Suprapubic skin (tissue), 4 donors: ENCODE results near the gene RTCB. TPM values are rescaled to one million over a fixed set of nuclear protein-coding genes. Genes with fewer than 3 reads are reported as not detected.
"Not testable (repeated sequence)": the region's sequence is repeated elsewhere in the genome, so short reads cannot be mapped to it uniquely, and the experiment has no call there.

Experiments used
- DNase-seq, 2 donors: peaks; one replicate each; pipeline ENCODE4 v3.0.0-alpha.2; 2019; ENCODE audit warnings: low spot score in 2 of 2
- H3K27ac ChIP-seq: fragments of 200-600 bp; sonication (generic); one replicate; pipeline ENCODE4 v1.5.1; 2019
- H3K27me3 ChIP-seq: fragments of 200-600 bp; sonication (generic); one replicate; pipeline ENCODE4 v1.5.1; 2019
- H3K36me3 ChIP-seq: fragments of 200-600 bp; sonication (generic); one replicate; pipeline ENCODE4 v1.5.1; 2019
- H3K4me1 ChIP-seq: fragments of 200-600 bp; sonication (generic); one replicate; pipeline ENCODE4 v1.5.1; 2019
- H3K4me3 ChIP-seq: fragments of 200-600 bp; sonication (generic); one replicate; pipeline ENCODE4 v1.5.1; 2019; ENCODE audit warnings: mild to moderate bottlenecking
- H3K9me3 ChIP-seq: fragments of 200-600 bp; sonication (generic); one replicate; pipeline ENCODE4 v1.5.1; 2019
- CTCF ChIP-seq, 2 donors: fragments of 200-600 bp in 1 of 2; fragments of 450-650 bp in 1 of 2; sonication (generic) in 1 of 2; IDR thresholded peaks; one replicate each; pipeline ENCODE4 v1.5.1; 2016 to 2019; ENCODE audit warnings: antibody characterized with exemption in 2 of 2, mild to moderate bottlenecking in 1 of 2, moderate library complexity in 1 of 2
- EP300 ChIP-seq: sonication (generic); formaldehyde crosslinking; IDR thresholded peaks from one replicate; pipeline ENCODE4 v1.6.1; 2017; ENCODE audit warnings: antibody characterized with exemption
- POLR2A ChIP-seq, 2 donors: fragments of 450-650 bp; IDR thresholded peaks; one replicate each; pipeline ENCODE4 v1.6.1; 2017; ENCODE audit warnings: antibody characterized with exemption in 2 of 2, mild to moderate bottlenecking in 2 of 2, moderate library complexity in 2 of 2
- POLR2AphosphoS5 ChIP-seq, 3 donors: sonication (generic); formaldehyde crosslinking; IDR thresholded peaks; one replicate each; pipeline ENCODE4 v1.6.1; 2017; ENCODE audit warnings: antibody characterized with exemption in 3 of 3
- WGBS: methylation state at CpG from one replicate; pipeline ENCODE4 v1.1.5; 2018; 5-methylcytosine and 5-hydroxymethylcytosine counted together
- total RNA-seq, 4 donors: library from RNA; depleted of rRNA; stranded (reverse); fragments of >200 nt; gene quantifications; one replicate each; pipeline ENCODE4 v1.1.0, GENCODE V29; 2016

The RTCB gene
- total RNA-seq, 4 donors from 2014 or later: 75.1 to 117 (median 97.2) TPM

- Histone ChIP-seq H3K36me3 (no peaks in the 10 kb centered on the region), H3K4me3 (no peak overlapping the region), H3K27me3 (no peaks in the 10 kb centered on the region), H3K27ac (no peak overlapping the region), H3K9me3 (no peaks in the 10 kb centered on the region), H3K4me1 (no peaks in the 10 kb centered on the region)
- TF ChIP-seq CTCF (IDR thresholded peaks at IDR 0.05) (no peak), POLR2A (IDR thresholded peaks at IDR 0.05) (no peak), EP300 (no peak), POLR2AphosphoS5 (IDR thresholded peaks at IDR 0.05) (no peak)
- 89% methylated on average over 2 of the region's 2 CpGs for WGBS
- DNase-seq: no peak
Measured at GRCh38 chr22:32361257-32361656, 50.8 kb downstream of the RTCB start.

GRCh38 chr22:32360096-32360495 lies 52.0 kb downstream of the RTCB start:
- not testable (repeated sequence) for H3K27ac ChIP-seq, H3K4me1 ChIP-seq, H3K4me3 ChIP-seq, H3K27me3 ChIP-seq, DNase-seq, H3K9me3 ChIP-seq, H3K36me3 ChIP-seq
- WGBS: 82% methylated on average over 11 of the region's 11 CpGs

- H3K4me3 ChIP-seq, H3K27me3 ChIP-seq: not testable (repeated sequence)
Measured at GRCh38 chr22:32357567-32357966, 54.5 kb downstream of the RTCB start, which contains the start of gene RFPL3. RFPL3 (plus strand) TSS chr22:32357867; CDS start chr22:32358072, 205 bp downstream.

GRCh38 chr22:32355760-32356159 lies 56.3 kb downstream of the RTCB start:
- Histone ChIP-seq H3K36me3 (no peaks in the 10 kb centered on the region), H3K27ac (no peak overlapping the region), H3K9me3 (no peaks in the 10 kb centered on the region), H3K27me3 (no peaks in the 10 kb centered on the region), H3K4me1 (no peaks in the 10 kb centered on the region), H3K4me3 (no peak overlapping the region)
- DNase-seq: no peak
- 68% methylated on average over 3 of the region's 3 CpGs for WGBS
- TF ChIP-seq CTCF (IDR thresholded peaks at IDR 0.05) (no peak), POLR2AphosphoS5 (IDR thresholded peaks at IDR 0.05) (no peak), POLR2A (IDR thresholded peaks at IDR 0.05) (no peak), EP300 (no peak)

More at GRCh38 chr22:32357567-32357966, 54.5 kb downstream of the RTCB start, which contains the start of gene RFPL3:
- not testable (repeated sequence) for DNase-seq, H3K4me1 ChIP-seq, H3K36me3 ChIP-seq, H3K27ac ChIP-seq, H3K9me3 ChIP-seq
- WGBS: 67% methylated on average over 9 of the region's 9 CpGs

- no peak overlapping the region for H3K27ac ChIP-seq
- H3K4me1 ChIP-seq: no peaks in the 10 kb centered on the region
- H3K9me3 ChIP-seq: no peaks in the 10 kb centered on the region
- TF ChIP-seq EP300 (no peak), CTCF (IDR thresholded peaks at IDR 0.05) (no peak), POLR2A (IDR thresholded peaks at IDR 0.05) (no peak), POLR2AphosphoS5 (IDR thresholded peaks at IDR 0.05) (no peak)
- no peak for DNase-seq
- no peaks in the 10 kb centered on the region for H3K36me3 ChIP-seq
- H3K27me3 ChIP-seq: no peaks in the 10 kb centered on the region
- H3K4me3 ChIP-seq: peak overlapping the region; percentile 26
- WGBS: 78% methylated on average over 22 of the region's 30 CpGs
Measured at GRCh38 chr22:32354360-32355351, 57.4 kb downstream of the RTCB start.

- H3K27ac ChIP-seq: no peak overlapping the region
- WGBS: 95% methylated on average over 11 of the region's 19 CpGs
- H3K4me3 ChIP-seq: no peak overlapping the region
- no peak for DNase-seq
- H3K27me3 ChIP-seq: no peaks in the 10 kb centered on the region
- no peaks in the 10 kb centered on the region for H3K9me3 ChIP-seq
- TF ChIP-seq CTCF (IDR thresholded peaks at IDR 0.05) (no peak), POLR2AphosphoS5 (IDR thresholded peaks at IDR 0.05) (no peak), EP300 (no peak), POLR2A (IDR thresholded peaks at IDR 0.05) (no peak)
- H3K36me3 ChIP-seq: no peaks in the 10 kb centered on the region
- H3K4me1 ChIP-seq: no peaks in the 10 kb centered on the region
Measured at GRCh38 chr22:32353840-32354239, 58.2 kb downstream of the RTCB start.
